ENCODE measurements around the gene RBM19.

Gene RBM19

GRCh38 chr12:113852695-113853490, 113.2 kb downstream of the RBM19 start:
- no peak for DNase-seq

GRCh38 chr12:113852264-113852663, 113.9 kb downstream of the RBM19 start:
- no peak for DNase-seq

- no peak for DNase-seq
Observed at GRCh38 chr12:113850309-113851056, 115.6 kb downstream of the RBM19 start.

- no peak for DNase-seq
Observed at GRCh38 chr12:113847856-113848255, 118.3 kb downstream of the RBM19 start.

- DNase-seq = no peak
Observed at GRCh38 chr12:113846883-113847755, 119.0 kb downstream of the RBM19 start.

- DNase-seq = no peak
Observed at GRCh38 chr12:113845900-113846674, 120.0 kb downstream of the RBM19 start.

GRCh38 chr12:113844495-113845210, 121.5 kb downstream of the RBM19 start:
- DNase-seq = no peak

- no peak for DNase-seq
Observed at GRCh38 chr12:113842699-113843098, 123.4 kb downstream of the RBM19 start.

GRCh38 chr12:113841786-113842185, 124.3 kb downstream of the RBM19 start:
- no peak for DNase-seq

- no peak for DNase-seq
Observed at GRCh38 chr12:113840401-113841042, 125.6 kb downstream of the RBM19 start.

GRCh38 chr12:113838896-113839295, 127.2 kb downstream of the RBM19 start:
- no peak for DNase-seq

- no peak for DNase-seq
Observed at GRCh38 chr12:113837528-113838296, 128.4 kb downstream of the RBM19 start.

- no peak for DNase-seq
Observed at GRCh38 chr12:113837084-113837483, 129.0 kb downstream of the RBM19 start.

- no peak for DNase-seq
Observed at GRCh38 chr12:113835896-113836295, 130.2 kb downstream of the RBM19 start.

- DNase-seq = no peak
Observed at GRCh38 chr12:113835433-113835832, 130.7 kb downstream of the RBM19 start.

GRCh38 chr12:113833422-113833821, 132.7 kb downstream of the RBM19 start:
- no peak for DNase-seq

GRCh38 chr12:113831476-113831875, 134.6 kb downstream of the RBM19 start:
- DNase-seq = no peak

- no peak for DNase-seq
Observed at GRCh38 chr12:113831016-113831415, 135.1 kb downstream of the RBM19 start.

- DNase-seq = no peak
Observed at GRCh38 chr12:113829212-113829611, 136.9 kb downstream of the RBM19 start.

- DNase-seq = no peak
Observed at GRCh38 chr12:113827539-113828114, 138.5 kb downstream of the RBM19 start.

Measured in CD4-positive, alpha-beta T cell treated with Interleukin-6 for 4 hours (primary cell).